ENCODE measurements around the gene AHDC1.

- TF ChIP-seq, protein P1, sequence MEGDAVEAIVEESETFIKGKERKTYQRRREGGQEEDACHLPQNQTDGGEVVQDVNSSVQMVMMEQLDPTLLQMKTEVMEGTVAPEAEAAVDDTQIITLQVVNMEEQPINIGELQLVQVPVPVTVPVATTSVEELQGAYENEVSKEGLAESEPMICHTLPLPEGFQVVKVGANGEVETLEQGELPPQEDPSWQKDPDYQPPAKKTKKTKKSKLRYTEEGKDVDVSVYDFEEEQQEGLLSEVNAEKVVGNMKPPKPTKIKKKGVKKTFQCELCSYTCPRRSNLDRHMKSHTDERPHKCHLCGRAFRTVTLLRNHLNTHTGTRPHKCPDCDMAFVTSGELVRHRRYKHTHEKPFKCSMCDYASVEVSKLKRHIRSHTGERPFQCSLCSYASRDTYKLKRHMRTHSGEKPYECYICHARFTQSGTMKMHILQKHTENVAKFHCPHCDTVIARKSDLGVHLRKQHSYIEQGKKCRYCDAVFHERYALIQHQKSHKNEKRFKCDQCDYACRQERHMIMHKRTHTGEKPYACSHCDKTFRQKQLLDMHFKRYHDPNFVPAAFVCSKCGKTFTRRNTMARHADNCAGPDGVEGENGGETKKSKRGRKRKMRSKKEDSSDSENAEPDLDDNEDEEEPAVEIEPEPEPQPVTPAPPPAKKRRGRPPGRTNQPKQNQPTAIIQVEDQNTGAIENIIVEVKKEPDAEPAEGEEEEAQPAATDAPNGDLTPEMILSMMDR (optimal IDR thresholded peaks at IDR 0.05 in 1 of 3, IDR thresholded peaks at IDR 0.05 in 1 of 3, conservative IDR thresholded peaks at IDR 0.05 in 1 of 3; ENCODE audit: extremely low read depth in 1 of 3, insufficient read depth in 2 of 3, low read length in 3 of 3) = no peak
- TF ChIP-seq EZH2 (IDR thresholded peaks at IDR 0.05; ENCODE audit: low read length) = no peak
Observed at GRCh38 chr1:27521336-27521831, 82.6 kb downstream of the AHDC1 start.
